Measurements from ENCODE around the gene NBEAL2. TPM values are rescaled to one million over a fixed set of nuclear protein-coding genes. Genes with fewer than 3 reads are reported as not detected.

Gene NBEAL2
- polyA plus RNA-seq, 3 donors: 10.4 to 622 (median 17.3) TPM

- no peaks in the 10 kb centered on the region for H3K9me3 ChIP-seq (replicated peaks in 1 of 2; ENCODE audit: control insufficient read depth in 1 of 2, insufficient read depth in 1 of 2, low read length in 2 of 2)
- no peak overlapping the region for H2AFZ ChIP-seq (ENCODE audit: insufficient read depth, low read depth, low read length, poor library complexity, severe bottlenecking)
- H3K79me2 ChIP-seq (ENCODE audit: insufficient read depth, low read length): peaks cover 60% of the 10 kb centered on the region
- H3K36me3 ChIP-seq (replicated peaks in 1 of 2; ENCODE audit: control insufficient read depth in 1 of 2, insufficient read depth in 2 of 2, low read length in 2 of 2): peaks cover 82 to 83% of the 10 kb centered on the region in 2 donors
- H3K27me3 ChIP-seq (ENCODE audit: control insufficient read depth in 2 of 2, insufficient read depth in 2 of 2, low read length in 2 of 2): no peaks in the 10 kb centered on the region
- no peak overlapping the region for H3K9ac ChIP-seq (ENCODE audit: insufficient read depth, low read length, poor library complexity, severe bottlenecking)
- intact Hi-C loops (cut with micrococcal nuclease): no loop called here
- TF ChIP-seq CTCF (IDR thresholded peaks at IDR 0.05): no peak
- peaks cover 29 to 47% of the 10 kb centered on the region in 2 donors for H3K4me1 ChIP-seq (ENCODE audit: control insufficient read depth in 1 of 2, insufficient read depth in 2 of 2, low read length in 2 of 2)
- no peak overlapping the region for H3K27ac Mint-ChIP-seq
- DNase-seq: no peak
- peaks cover 0 to 1% (median under 1%) of the 10 kb centered on the region in 3 donors for H3K27me3 Mint-ChIP-seq (ENCODE audit: low read depth in 3 of 3)
- peaks cover 87% of the 10 kb centered on the region for H4K20me1 ChIP-seq (ENCODE audit: insufficient read depth, low read length)
- WGBS (ENCODE audit: insufficient coverage): 93% methylated on average over 7 of the region's 7 CpGs
- peaks cover 75 to 99% of the 10 kb centered on the region in 2 donors for H3K36me3 Mint-ChIP-seq
- H3K4me3 Mint-ChIP-seq: no peak overlapping the region
- H3K27ac ChIP-seq (ENCODE audit: low read depth in 1 of 2, low read length in 2 of 2): peak overlapping the region in 1 of 2 donors; percentile 92
- peaks cover 45% of the 10 kb centered on the region for H3K4me1 Mint-ChIP-seq
- H3K4me3 ChIP-seq (replicated peaks in 1 of 3; ENCODE audit: low read depth in 2 of 3, low read length in 3 of 3): no peak overlapping the region
- H3K4me2 ChIP-seq (replicated peaks; ENCODE audit: extremely low read depth, low read length, poor library complexity, severe bottlenecking): no peak overlapping the region
- peaks cover 0 to 2% (median 0%) of the 10 kb centered on the region in 7 donors for H3K9me3 Mint-ChIP-seq
Observed at GRCh38 chr3:46993986-46994385, 14.5 kb downstream of the NBEAL2 start.

GRCh38 chr3:46994801-46995731 lies 15.6 kb downstream of the NBEAL2 start:
- peaks cover 79 to 99% of the 10 kb centered on the region in 2 donors for H3K36me3 Mint-ChIP-seq
- H3K4me1 Mint-ChIP-seq: peaks cover 34% of the 10 kb centered on the region
- H2AFZ ChIP-seq (ENCODE audit: insufficient read depth, low read depth, low read length, poor library complexity, severe bottlenecking): no peak overlapping the region
- intact Hi-C loops (cut with micrococcal nuclease): loop anchor here (5.0 kb wide), 2 partner anchors 73 to 288 kb away; no protein-coding TSS in a partner anchor
- peak overlapping the region in 1 of 2 donors; percentile 9 for H3K4me3 Mint-ChIP-seq
- peaks cover 58% of the 10 kb centered on the region for H3K79me2 ChIP-seq (ENCODE audit: insufficient read depth, low read length)
- H3K27ac ChIP-seq (ENCODE audit: low read depth in 1 of 2, low read length in 2 of 2): peak overlapping the region in 1 of 2 donors; percentile 44
- H4K20me1 ChIP-seq (ENCODE audit: insufficient read depth, low read length): peaks cover 95% of the 10 kb centered on the region
- no peaks in the 10 kb centered on the region for H3K27me3 ChIP-seq (ENCODE audit: control insufficient read depth in 2 of 2, insufficient read depth in 2 of 2, low read length in 2 of 2)
- no peak overlapping the region for H3K4me3 ChIP-seq (replicated peaks in 1 of 3; ENCODE audit: low read depth in 2 of 3, low read length in 3 of 3)
- peaks cover 18 to 36% of the 10 kb centered on the region in 2 donors for H3K4me1 ChIP-seq (ENCODE audit: control insufficient read depth in 1 of 2, insufficient read depth in 2 of 2, low read length in 2 of 2)
- peaks cover 0 to 2% (median 0%) of the 10 kb centered on the region in 7 donors for H3K9me3 Mint-ChIP-seq
- H3K27ac Mint-ChIP-seq: peak overlapping the region in 1 of 7 donors; percentile 59
- H3K4me2 ChIP-seq (replicated peaks; ENCODE audit: extremely low read depth, low read length, poor library complexity, severe bottlenecking): no peak overlapping the region
- H3K9me3 ChIP-seq (replicated peaks in 1 of 2; ENCODE audit: control insufficient read depth in 1 of 2, insufficient read depth in 1 of 2, low read length in 2 of 2): no peaks in the 10 kb centered on the region
- H3K9ac ChIP-seq (ENCODE audit: insufficient read depth, low read length, poor library complexity, severe bottlenecking): no peak overlapping the region
- TF ChIP-seq CTCF (IDR thresholded peaks at IDR 0.05): no peak
- 97% methylated on average over 27 of the region's 29 CpGs for WGBS (ENCODE audit: insufficient coverage)
- no peak for DNase-seq
- peaks cover 91 to 92% of the 10 kb centered on the region in 2 donors for H3K36me3 ChIP-seq (replicated peaks in 1 of 2; ENCODE audit: control insufficient read depth in 1 of 2, insufficient read depth in 2 of 2, low read length in 2 of 2)
- peaks cover 0 to 1% (median 0%) of the 10 kb centered on the region in 3 donors for H3K27me3 Mint-ChIP-seq (ENCODE audit: low read depth in 3 of 3)

All from CD14-positive monocyte (primary cell).